Iris pigment epithelial cell (primary cell): ENCODE data around the gene RNASE7.
A peak's percentile ranks its signal among the peaks of the same experiment; 100 is the strongest.

Experiments used
- DNase-seq: peaks from one replicate; pipeline ENCODE4 v3.0.0-alpha.2; 2011; ENCODE audit warnings: low read depth

The RNASE7 gene

DNA sequence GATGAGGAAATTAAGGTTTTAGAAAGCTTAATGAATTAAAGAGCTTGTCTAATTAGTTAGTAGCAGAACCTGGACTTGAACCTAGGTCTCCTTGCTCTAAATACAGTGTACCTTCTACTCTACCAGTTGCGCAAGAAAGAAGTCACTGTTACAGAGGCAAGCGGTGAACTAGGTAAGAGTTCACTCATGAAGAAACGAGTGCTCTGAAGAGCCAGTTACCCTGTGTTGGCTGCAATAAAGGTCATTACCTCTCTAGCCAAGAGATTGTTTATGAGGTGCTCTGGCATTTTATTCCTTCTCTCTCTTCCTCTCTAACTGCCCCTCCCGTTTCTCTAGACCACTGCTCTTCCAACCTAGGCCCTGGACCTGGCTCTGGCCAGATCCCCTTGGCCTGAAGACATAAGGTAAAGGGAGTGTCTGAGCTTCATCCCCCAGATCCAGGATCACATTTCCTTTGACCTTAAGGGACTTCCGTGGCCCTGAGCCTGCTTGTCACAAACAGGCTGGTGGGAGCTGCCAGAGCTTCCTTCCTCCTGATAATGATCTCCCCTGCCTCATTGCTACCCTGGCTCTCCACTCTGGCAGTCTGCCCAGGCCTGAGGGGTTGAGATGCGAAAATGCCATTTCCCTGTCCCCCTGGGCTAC is 1.9 kb downstream of the RNASE7 start:
- DNase-seq = no peak

DNA sequence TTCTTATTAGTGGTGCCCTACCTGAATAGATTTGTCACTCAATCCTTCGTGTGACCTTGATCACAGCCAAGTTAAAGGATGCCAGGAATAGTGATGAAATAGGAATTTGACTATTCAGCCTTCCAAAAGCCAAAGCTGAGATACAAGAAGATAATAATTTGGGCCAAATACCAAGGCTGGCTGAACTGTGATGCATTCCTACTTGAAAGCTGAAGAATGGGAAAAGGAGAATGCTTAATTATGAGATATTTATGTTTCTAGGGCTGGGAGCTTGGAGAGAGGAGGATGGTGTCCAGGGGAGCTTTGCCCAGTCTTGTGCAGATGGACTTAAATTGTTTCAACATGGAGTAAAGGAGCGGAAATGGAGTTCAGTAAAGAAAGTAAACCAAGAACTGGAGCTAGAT is 5.2 kb downstream of the RNASE7 start:
- no peak for DNase-seq

DNA sequence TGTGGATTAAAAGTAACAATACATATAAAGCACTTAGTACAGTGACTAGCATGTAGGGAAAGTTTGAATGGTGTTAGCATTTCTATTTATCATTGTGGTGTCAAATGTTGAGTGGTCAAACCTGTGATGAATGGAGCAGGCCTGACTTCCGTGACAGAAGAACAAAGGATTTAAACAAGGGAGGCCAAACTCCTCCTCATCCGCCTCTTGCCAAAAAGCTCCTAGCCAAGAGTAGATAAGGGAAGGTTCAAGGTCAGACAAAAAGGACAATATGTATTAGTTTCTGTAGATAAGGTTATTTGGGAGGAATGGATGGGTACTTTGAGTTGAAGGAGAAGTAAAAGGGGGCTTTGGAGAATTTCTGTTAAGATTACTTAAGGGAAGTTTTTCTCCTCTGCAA is 6.5 kb downstream of the RNASE7 start:
- DNase-seq = no peak

DNA sequence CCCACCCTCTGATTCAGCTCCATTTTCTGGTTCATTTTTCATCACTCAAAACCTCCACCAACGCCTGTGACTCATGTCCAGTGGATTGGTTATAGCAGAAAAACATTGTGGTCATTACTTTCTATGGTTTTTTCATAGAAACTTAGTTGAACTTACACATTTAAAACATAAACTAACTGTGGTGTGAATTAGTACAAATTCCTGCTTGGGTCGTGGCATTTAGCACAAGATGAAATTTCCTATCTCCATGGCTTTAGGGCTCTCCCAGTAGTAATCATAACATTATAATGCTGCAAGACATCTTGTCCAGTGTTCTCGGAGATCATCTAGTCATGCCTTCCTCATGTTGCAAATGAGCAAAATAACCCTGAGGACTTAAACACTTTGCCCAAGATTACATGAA is 7.1 kb downstream of the RNASE7 start:
- DNase-seq = peak; percentile 59

DNA sequence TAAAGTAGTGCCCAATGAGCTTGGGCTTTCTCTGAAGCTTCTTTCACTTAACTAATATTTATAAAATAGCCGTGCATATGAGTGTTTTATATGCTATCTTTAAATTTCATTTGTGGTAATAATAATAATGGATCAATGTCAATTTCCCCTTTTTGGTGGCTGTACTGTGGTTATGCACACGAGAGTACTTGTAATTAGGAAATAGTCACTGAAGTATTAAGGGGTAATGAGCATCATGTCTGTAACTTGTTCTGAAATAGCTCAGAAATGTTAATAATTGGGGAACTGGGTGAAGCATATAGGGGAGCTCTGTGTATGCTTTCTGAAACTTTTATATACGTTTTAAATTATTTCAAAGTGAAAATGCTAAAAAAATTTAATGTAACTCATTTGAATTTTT is 8.4 kb downstream of the RNASE7 start:
- no peak for DNase-seq

DNA sequence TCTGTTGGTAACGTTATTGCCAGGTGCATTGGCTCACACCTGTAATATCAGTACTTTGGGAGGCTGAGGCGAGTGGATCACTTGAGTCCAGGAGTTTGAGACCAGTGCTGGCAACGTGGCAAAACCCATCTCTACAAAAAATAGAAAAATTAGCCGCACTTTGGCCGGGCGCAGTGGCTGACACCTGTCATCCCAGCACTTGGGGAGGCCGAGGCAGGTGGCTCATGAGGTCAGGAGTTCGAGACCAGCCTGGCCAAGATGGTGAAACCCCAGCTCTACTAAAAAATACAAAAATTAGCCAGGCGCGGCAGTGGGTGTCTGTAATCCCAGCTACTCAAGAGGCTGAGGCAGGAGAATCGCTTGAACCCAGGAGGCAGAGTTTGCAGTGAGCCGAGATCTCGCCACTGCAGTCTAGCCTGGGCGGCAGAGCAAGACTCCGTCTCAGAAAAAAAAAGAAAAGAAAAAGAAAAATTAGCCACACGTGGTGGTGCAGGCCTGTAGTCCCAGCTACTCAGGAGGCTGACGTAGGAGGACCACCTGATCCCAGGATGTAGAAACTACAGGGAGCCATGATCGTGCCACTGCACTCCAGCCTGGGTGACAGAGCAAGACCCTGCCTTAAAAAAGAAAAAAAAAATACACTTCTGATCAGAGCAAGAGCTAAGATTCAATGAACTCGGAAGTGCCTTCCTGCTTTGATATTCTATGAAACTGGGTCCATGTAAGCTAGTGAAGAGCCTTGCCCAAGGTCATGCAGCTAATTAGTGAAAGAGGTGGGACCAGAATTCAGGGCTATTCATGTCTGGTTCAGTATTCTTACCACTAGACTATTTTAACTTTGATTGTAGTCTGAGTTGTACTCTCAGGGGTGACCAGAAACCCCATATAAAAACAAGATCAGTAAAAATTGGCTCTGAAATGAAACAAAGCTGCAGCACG is 11.3 kb downstream of the RNASE7 start:
- DNase-seq = no peak

DNA sequence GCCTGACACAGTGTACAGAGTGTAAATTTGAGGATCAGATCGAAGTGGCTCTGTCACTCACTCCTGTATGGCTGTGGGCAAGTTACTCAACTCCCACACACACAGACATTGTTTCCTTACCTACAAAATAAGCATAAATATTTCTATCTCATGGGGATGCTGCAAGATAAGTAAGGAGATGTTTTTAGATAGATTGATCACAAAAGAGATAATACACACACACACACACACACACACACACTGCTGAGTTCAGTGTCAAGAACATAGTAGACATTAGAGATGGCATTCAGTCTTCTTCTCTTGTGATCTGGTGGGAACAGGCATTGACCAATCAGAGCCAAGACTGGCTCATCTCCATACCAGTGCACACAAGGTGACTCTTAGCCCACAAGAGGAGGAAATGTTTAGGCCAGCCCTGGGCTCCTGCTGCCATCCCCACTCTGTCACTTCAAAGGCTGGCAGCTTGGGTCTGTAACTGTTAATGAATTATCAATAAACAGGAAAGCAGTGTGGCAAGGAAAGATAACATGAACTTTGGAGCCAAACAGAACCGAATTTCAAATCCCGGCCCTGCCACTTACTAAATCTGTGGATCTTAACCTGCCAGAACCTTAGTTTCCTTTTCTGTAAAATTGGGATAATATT is 12.1 kb downstream of the RNASE7 start:
- DNase-seq = no peak

DNA sequence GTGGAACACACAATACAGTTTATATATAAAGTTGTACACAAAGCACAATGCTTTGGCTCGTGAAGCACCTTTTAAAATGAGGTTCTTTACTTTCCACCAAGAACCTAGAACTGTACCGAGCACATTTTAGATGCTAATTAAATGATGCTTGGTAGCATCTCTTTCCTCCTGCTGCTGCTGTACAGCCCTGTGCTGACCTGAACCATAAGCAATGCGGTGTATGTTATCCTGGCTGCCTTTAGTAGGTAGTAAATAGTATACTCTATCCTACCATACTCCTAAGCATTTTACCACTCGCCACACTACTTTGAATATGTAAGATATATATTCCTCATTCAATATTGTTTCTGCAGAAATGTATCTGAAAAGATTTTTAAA is 12.6 kb downstream of the RNASE7 start:
- DNase-seq = no peak

DNA sequence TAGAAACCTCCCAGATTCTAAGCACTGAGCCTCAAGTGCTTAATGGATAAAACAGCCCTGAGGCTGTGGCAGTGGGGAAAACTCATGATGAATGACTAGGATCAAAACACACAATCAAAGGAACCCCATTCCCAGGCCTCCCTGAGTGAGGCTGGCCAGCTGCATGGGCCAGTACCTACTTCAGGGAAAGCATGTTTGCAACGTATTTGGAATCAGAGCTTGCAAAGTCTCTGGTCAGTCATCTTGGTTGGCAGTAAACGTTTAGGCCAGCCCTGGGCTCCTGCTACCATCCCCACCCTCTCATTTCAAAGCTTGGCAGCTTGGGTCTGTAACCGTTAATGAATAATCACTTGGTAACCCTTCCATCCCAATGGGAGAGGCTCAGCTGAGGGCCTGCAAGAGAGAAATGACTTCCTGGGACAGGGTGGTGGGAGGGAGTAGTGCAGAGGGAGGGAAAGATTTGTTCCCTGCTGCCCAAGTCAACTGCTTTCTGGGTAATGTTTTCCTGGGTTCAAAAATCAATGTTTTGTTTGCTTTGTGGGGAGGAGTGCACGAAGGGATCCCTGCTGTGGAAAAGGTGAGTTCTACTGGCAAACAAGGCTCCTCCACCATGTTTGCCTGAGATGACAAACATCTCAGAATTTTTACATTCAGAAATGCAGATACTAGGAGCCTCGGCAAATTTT is 13.4 kb downstream of the RNASE7 start:
- DNase-seq = no peak

DNA sequence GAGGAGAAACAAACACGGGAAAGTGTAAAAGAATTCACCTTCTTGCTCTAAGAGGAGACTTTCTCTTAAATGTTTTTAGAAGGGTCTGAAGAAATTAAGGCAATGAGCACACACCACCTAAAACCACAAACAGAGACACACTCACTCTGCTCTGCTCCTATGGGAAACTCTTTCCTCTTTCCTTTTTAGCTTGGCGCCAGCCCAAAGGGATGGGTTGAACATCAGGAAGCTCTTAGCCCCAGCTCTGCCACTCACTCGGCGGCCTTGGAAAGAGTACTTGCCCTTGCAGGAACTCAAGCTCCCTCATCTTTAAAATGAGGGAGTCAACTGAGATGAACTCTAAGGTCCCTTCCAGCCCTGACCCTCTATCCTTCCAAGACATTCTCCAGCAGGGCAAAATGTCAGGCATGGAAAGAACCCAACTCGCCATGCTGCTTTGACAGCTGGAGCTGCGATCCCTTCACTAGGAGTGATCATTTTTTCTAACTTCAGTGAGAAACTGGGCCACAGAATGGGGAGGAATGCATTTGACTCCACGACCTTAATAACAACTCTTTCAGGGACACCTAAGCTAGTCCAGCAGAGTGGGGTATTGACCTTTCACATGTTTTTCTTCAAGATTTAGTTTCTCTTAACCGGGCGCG is 14.5 kb downstream of the RNASE7 start:
- no peak for DNase-seq

DNA sequence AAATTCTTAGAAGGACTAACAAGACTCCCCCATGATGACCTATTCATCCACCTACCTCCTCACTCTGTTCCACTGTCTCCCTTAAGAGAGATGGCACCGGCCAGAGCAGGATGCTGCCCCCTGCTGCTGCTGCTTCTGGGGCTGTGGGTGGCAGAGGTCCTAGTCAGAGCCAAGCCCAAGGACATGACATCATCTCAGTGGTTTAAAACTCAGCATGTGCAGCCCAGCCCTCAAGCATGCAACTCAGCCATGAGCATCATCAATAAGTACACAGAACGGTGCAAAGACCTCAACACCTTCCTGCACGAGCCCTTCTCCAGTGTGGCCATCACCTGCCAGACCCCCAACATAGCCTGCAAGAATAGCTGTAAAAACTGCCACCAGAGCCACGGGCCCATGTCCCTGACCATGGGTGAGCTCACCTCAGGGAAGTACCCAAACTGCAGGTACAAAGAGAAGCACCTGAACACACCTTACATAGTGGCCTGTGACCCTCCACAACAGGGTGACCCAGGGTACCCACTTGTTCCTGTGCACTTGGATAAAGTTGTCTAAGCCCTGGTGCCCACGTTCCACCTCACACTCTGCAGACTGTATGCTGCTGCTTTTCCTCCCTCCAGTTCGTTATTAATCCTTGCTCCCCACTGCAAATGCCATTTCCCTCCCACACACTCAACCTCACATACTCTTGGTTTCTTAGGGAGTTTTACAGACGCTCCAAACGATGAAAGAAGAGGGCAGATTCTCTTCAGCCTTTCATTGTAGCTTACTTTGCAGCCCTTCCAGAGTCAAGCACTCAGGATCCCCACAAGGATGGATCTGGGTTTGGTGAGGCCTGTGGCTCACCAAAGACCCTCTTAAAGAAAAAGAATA is 15.9 kb downstream of the RNASE7 start, which contains the start of gene RNASE8:
TSS of gene RNASE8 (plus strand) at position 20 of the 873 bp plus-strand sequence. CDS start at position 91, 71 bp downstream.
- DNase-seq = peak; percentile 16

DNA sequence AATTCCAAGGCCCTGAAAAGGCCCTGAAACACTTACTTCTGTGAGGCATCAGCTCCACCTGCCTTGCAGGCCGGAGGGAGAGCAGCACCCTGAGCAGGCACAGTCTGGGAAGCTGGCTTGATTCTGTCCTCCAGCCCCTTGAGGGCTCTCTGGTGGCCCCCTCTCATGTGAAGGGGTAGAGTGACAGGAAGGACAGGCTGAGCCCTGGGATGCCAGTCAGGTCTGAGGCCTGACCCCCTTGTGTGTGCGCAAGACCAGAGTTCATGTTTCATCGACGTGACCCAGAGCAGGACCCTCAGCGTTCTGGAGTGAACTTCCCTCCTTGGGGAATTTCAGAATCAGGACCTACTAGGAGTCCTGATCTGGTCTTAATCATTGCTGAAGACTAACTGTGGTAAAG is 16.7 kb downstream of the RNASE7 start:
- no peak for DNase-seq

DNA sequence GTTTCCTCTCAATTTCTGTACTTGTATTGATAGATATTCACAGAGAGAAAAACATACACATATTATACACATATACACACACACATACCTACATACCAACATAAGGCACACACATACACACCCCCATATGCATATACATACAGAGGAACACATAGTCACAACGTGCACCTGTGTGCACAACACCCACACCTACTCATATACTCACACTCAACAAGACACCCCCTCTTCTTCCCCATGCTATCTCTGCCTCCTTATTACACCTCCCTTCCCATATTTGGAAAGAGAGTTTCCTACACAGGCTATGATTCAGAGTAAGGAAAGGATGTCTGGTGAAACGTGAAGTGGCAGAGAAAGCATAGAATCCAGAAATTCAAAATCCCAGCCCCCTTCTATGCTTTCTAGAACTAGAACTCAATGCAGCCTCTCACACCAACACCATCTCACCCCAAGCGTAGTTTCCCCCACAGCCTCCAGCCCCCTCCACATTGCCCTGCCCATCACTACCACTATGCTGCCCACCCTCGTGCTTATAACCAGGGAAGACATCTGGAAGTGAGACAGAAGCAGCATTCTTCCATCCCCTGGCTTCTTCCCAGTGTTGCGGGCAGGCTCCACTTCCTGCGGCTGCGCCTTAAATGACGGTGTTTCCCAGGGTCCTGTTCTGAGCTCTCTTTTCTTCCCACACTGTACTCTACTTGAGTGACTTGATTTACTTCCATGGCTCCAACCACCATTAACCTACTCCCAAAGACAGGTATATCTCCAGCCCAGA is 17.9 kb downstream of the RNASE7 start:
- no peak for DNase-seq

DNA sequence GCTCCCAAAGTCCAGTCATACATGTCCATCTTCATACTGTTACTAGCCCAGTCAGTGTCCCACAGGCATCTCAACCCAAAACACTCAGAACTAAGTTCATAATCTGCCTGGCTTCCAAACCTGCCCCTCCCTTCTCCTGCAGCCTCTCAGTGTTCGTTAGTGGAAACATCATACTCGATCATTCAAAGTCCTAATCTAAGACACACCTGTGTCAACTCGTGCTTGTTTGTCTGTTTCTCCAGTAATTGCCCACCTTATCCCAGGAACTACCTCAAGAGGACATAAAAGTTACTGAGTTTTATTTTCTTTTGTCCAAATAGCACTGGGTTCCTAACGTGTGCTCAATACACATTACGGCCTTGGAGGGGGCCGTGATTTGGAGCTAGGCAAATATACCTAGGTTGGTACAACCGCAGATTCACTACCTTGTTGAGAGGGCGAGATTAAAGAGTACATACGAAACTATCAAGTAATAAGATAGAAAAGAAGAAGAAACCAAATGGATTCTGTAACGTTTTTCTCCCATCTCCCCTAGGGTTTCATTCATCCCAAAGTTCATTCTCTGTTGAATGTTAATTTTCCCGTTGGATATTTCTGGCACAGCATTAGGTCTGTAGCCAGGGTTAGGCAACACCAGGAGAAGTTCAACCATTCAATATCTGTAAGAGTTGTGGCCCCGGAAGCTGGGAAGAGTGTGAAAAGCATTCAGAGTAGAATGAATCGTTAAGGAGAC is 18.6 kb downstream of the RNASE7 start:
- DNase-seq = no peak

DNA sequence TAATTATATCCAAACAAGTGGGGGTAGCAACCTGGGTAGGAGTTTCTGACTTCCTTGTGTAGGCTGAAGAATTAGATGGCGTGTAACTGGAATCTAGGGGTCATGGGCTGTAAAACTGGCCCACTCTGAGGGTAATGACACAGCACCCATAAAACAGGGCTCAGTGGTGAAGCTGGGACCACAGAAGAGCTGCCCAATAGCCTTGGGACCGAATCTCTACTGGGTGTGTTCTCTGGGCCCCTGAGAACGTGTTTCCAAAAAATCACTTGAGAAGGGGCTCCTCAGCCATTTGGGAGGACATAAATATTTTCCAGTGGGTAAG is 19.1 kb downstream of the RNASE7 start:
- DNase-seq = no peak

DNA sequence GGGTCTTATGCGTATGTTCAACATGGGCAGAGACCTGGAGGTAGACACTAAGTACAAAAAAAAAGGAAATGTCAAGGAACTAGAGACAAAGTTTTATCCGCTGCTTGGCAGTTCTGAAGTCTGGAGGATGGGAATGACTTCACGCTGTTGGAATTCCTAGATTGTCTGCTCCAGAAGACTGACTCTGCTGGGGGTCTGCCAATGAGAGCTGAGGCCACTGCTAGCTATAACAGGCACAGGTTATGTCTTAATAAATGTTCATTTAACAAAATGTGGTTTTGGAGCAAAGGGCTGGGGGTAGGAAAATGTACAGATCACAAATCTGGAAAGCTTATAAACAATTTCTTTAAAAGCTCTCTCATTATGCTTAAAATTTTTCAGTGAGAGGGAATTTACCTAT is 21.3 kb downstream of the RNASE7 start:
- peak; percentile 90 for DNase-seq

DNA sequence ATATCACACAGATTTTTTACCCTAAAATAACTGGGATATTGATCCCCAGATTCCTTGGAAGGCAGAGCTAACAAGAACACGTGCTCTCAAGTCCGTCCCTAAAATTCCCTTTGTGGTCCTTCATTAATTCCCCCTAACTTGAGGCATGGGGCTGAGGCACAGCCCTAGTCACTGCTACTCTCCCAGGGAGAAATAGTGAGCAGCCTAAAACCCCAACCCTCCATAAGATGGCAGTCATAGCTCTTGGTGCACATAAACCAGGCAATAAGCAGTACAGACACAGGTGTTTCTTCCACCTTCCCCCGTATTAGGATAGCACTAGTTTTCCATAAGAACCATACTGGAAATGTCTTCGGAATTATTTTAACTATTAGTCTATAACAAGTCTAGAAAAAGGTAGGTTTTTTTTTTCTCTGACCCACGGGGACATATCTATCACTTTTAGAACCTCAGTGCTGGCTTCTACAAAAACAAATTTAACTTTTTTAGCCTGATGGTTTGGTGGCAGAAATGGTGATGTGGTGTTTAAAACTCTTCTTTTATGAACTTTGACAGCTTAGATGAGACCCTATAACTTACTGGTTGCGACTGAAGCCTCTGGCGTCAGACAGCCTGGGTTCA is 24.8 kb downstream of the RNASE7 start:
- no peak for DNase-seq

DNA sequence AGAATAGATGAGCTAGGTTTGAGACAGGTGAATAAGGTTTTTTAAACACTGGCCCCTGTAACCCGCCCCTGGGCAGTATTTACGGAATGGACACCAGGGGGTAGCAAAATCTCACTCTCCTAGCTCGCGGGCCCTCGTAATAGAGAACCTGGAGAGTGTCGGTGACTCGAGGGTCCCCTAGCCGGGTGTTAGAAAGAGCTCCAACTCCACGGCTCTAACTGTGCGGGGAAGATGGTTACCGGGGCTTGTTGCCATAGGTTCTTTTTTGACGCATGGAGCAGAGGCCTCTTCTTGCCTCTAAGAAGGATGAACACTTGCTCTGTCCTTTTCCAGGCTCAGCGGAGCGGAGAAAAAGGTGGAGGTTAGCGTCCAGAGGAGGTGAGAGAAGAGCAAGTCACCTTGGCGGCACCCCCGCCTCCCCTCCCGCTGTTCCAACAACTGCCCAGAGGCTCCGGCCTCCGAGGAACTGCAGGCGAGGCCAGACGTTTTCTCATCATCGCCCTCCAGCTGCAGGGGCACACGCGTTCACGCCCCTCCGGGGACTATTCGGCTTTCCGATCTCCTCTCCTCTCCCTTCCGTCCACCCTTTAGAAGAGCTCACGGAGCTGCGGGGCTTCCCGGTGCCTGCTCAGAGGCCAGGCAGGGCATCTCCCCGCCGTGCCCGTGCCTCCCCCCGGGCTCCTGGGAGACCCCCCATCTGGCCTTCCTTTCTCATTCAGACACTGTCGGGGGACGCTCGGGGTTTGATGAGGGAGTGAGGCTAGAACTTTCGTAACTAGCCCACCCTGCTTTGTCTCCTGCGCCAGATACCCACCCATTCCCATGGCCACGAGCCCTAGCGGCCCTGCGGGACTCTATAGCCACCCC is 26.6 kb downstream of the RNASE7 start:
- peak; percentile 45 for DNase-seq
